Prostate gland (tissue), 2 donors: ENCODE measurements around the gene TJP2.

Source experiments
- POLR2A ChIP-seq: fragments of 450-650 bp; IDR thresholded peaks from one replicate; pipeline ENCODE4 v1.6.1; 2016; ENCODE audit warnings: antibody characterized with exemption, mild to moderate bottlenecking
- POLR2AphosphoS5 ChIP-seq: sonication (generic); formaldehyde crosslinking; IDR thresholded peaks from one replicate; pipeline ENCODE4 v1.6.1; 2017; ENCODE audit warnings: antibody characterized with exemption
- TF ChIP-seq, protein P1 (sequence below), 4 experiments: fragments of 200-600 bp in 2 of 4; fragments of 450-650 bp in 2 of 4; sonication (generic) in 2 of 4; IDR thresholded peaks; 1 replicate in 3 of 4; 2 replicates in 1 of 4; pipeline ENCODE4 v1.5.1; 2016 to 2019; ENCODE audit warnings: antibody characterized with exemption in 4 of 4, mild to moderate bottlenecking in 2 of 4, moderate library complexity in 2 of 4

DNA sequence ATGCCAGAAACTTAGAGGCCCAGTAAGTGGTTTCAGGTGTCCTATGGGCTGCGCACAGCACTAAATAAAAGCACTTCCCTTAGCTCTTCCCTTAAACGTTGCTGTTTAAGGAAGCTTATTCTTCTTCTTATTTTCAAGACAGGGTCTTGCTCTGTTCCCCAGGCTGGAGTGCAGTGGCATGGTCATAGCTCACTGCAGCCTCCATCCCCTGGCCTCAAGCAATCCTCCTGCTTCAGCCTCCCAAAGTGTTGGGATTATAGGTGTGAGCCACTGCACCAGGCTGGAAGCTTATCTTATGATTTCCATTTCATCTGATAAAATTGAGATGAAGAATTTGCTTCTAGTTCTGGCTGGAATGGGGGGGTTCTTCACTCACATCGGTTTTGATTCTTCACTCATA, 15.6 kb upstream of the TJP2 start:
- TF ChIP-seq, protein P1, sequence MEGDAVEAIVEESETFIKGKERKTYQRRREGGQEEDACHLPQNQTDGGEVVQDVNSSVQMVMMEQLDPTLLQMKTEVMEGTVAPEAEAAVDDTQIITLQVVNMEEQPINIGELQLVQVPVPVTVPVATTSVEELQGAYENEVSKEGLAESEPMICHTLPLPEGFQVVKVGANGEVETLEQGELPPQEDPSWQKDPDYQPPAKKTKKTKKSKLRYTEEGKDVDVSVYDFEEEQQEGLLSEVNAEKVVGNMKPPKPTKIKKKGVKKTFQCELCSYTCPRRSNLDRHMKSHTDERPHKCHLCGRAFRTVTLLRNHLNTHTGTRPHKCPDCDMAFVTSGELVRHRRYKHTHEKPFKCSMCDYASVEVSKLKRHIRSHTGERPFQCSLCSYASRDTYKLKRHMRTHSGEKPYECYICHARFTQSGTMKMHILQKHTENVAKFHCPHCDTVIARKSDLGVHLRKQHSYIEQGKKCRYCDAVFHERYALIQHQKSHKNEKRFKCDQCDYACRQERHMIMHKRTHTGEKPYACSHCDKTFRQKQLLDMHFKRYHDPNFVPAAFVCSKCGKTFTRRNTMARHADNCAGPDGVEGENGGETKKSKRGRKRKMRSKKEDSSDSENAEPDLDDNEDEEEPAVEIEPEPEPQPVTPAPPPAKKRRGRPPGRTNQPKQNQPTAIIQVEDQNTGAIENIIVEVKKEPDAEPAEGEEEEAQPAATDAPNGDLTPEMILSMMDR (IDR thresholded peaks at IDR 0.05) = no peak
- TF ChIP-seq POLR2A = no peak
- no peak for TF ChIP-seq POLR2AphosphoS5
